NOMO-1 treated with dmso at 0.1 percent for 144 hours (cell line): ENCODE results near the gene TP53I3.
A peak's percentile ranks its signal among the peaks of the same experiment; 100 is the strongest.
"Not testable (repeated sequence)": the region's sequence is repeated elsewhere in the genome, so short reads cannot be mapped to it uniquely, and the experiment has no call there.

Experiments used
- DNase-seq: peaks from one replicate; lab custom pipeline; 2025; ENCODE audit not compliant: unreplicated experiment; lab: John Stamatoyannopoulos, UW

Gene TP53I3

GRCh38 chr2:24100732-24101131 is 16.1 kb upstream of the TP53I3 start:
- DNase-seq = not testable (repeated sequence)

GRCh38 chr2:24095171-24095677 is 10.6 kb upstream of the TP53I3 start:
- not testable (repeated sequence) for DNase-seq

GRCh38 chr2:24093270-24093669 is 8.6 kb upstream of the TP53I3 start:
- DNase-seq = not testable (repeated sequence)

GRCh38 chr2:24088821-24089359 is 4.3 kb upstream of the TP53I3 start:
- DNase-seq = peak; percentile 63

- no peak for DNase-seq
Observed at GRCh38 chr2:24087032-24087431, 2.4 kb upstream of the TP53I3 start.

GRCh38 chr2:24086241-24086640 is 1.6 kb upstream of the TP53I3 start:
- no peak for DNase-seq

GRCh38 chr2:24085200-24085489 is 511 bp upstream of the TP53I3 start:
- no peak for DNase-seq

GRCh38 chr2:24083567-24084385 is 858 bp downstream of the TP53I3 start:
- no peak for DNase-seq

- DNase-seq = no peak
Observed at GRCh38 chr2:24082787-24083566, 1.7 kb downstream of the TP53I3 start.

- DNase-seq = no peak
Observed at GRCh38 chr2:24080701-24081100, 3.9 kb downstream of the TP53I3 start.

- DNase-seq = no peak
Observed at GRCh38 chr2:24077879-24078278, 6.8 kb downstream of the TP53I3 start.

- no peak for DNase-seq
Observed at GRCh38 chr2:24077535-24077877, 7.1 kb downstream of the TP53I3 start.

- peak; percentile 65 for DNase-seq
Observed at GRCh38 chr2:24076849-24077534, 7.6 kb downstream of the TP53I3 start.

- DNase-seq = peak; percentile 99
Observed at GRCh38 chr2:24075915-24076848, 8.5 kb downstream of the TP53I3 start, which contains the start of gene SF3B6. TSS of gene SF3B6 (minus strand) at chr2:24076326. CDS start at chr2:24076229, 97 bp downstream.

GRCh38 chr2:24075259-24075658 is 9.4 kb downstream of the TP53I3 start:
- no peak for DNase-seq

- DNase-seq = no peak
Observed at GRCh38 chr2:24073816-24074215, 10.8 kb downstream of the TP53I3 start.

GRCh38 chr2:24072259-24072658 is 12.4 kb downstream of the TP53I3 start:
- DNase-seq = no peak

GRCh38 chr2:24065341-24065740 is 19.3 kb downstream of the TP53I3 start:
- DNase-seq = no peak

- no peak for DNase-seq
Observed at GRCh38 chr2:24058564-24059271, 25.9 kb downstream of the TP53I3 start.

GRCh38 chr2:24055750-24056149 is 28.9 kb downstream of the TP53I3 start:
- DNase-seq = no peak
